ENCODE measurements around the gene UNC5C.

Gene UNC5C

DNA sequence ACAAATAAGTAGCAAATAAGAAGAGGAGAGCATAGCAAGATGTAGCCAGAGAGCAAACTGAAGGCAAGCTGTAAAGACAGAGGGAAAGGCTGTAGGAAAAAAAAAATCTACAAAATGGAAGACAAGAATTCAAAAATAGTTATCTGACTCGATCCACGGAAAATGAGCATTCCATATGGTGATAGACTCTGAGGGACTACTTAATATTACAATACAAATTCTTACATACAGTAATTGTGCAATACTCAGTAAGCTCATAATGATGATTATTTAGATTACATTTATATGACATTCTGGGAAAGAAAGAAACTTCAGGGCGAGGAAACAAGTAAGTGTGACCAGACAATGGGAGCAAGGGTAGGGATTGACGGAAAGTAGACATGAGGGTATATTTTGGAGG lies 102.6 kb downstream of the UNC5C start:
- DNase-seq: no peak

GRCh38 chr4:95445251-95445650 lies 103.5 kb downstream of the UNC5C start:
- DNase-seq: no peak

GRCh38 chr4:95444812-95445211 lies 104.0 kb downstream of the UNC5C start:
- no peak for DNase-seq

DNA sequence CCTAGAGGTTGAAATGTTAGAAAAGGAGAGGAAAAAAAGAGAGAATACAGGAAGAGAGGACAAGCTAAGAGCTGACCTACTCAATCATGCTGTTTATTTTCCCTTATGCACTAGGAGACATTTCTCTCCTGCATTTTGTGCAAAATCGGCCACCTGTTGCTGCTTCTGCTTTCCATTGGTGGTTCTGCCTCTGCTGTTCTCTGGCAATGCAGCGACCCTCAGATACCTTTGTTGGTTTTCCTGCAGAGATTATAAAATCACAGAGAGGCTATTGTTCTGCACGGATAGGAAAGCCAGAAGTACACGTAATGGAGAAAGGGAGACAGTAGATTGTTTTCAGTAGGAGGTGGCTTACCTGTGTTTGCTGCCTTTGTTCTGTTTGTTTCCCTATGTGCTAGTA lies 108.9 kb downstream of the UNC5C start:
- no peak for DNase-seq

DNA sequence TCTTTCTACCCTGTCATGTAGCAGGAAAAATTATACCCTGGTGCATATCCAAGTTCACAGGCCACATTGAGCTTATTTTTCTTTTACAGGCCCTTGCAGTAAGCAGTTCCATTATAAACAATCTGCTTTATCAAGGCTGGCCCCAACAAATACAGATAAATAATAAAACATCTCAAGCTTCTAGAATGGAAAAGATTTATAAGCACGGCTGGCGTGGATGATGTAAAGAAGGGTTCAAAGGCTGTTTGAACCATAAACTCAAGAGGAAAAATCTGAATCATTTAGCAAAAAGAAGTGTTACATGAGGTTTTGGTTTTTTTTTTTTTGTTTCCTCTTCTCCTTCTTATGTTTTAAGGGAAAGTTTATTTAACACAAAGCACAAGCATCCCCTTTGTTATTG lies 109.7 kb downstream of the UNC5C start:
- DNase-seq: no peak

DNA sequence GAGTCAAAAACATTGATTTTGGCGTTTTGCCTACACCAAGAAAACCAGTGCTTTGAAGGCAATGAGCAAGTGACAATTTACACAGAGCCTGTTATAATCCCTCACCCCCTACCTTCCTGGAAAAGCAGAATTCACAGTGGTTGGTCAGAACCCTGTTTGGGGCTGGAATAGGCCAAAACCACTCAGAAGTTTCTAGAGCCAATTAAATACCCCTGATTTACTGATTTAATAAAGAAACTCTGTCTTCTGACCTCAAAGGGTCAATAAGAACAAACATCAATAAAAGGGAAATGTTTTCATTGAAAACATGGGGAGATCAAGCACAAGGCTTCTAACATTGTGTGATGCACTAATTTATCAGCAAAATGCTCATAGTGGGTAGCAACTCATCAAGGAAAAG lies 116.3 kb downstream of the UNC5C start:
- DNase-seq: no peak

DNA sequence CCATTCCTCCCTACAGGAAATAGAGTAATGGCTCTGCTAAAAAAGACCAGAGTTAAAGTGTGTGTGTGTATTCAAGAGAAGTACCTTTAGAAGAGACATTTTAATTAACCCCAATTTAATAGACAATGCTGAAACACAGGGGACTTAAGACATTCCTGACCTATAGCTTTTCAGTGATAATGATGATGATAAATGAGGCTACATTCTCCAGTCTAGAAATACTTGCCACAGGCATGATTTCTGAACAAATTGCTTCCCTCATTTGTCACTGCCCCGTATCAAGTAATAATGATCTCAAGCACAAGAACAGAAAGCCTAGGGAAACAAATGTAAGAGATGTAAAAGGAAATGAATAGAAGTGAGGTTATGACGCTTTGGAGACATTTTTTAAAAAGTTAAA lies 117.1 kb downstream of the UNC5C start:
- DNase-seq: no peak

DNA sequence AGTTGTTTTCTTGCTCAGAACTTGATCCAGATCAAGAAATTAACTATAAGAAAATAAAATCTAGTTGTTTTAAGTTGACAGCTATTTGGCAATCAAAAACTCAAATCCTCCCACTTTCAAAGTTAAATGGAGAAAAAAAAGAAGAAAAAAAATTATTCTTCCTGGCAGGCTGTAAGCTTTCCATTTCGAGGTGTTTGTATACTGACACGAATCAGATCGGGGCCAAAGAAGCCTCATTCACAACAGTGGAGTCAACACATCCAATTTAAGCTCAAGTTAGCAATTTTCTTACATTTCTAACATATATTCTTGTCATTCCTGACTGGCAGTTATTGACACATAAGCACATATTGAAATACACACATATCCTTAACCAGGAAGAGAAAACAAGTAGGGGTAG lies 119.4 kb downstream of the UNC5C start:
- no peak for DNase-seq

- DNase-seq: peak; percentile 27
These were observed 120.3 kb downstream of the UNC5C start for GRCh38 chr4:95428291-95429070.

- no peak for DNase-seq
These were observed 122.3 kb downstream of the UNC5C start for GRCh38 chr4:95426455-95426854.

- no peak for DNase-seq
These were observed 126.3 kb downstream of the UNC5C start for GRCh38 chr4:95422436-95422835.

DNA sequence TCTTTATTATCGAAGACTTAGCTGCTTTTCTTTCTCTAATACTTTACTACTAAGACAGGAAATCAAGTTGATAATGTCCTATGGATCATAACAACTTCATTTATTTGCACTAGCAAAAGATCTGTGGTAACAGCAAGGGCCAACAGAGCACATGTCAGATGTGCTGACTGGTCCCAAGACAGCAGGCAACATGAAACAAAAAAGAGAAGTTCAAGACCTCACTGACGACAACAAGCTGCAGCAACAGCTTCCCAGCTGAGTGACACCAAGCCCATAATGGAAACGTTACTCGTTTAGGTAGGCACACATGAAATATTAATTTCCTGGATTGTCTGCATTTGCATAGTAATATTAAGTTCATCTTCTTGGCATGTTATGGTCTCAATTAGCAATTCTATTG lies 126.9 kb downstream of the UNC5C start:
- DNase-seq: no peak

- DNase-seq: no peak
These were observed 131.2 kb downstream of the UNC5C start for GRCh38 chr4:95417531-95417930.

GRCh38 chr4:95415346-95415771 lies 133.4 kb downstream of the UNC5C start:
- no peak for DNase-seq

DNA sequence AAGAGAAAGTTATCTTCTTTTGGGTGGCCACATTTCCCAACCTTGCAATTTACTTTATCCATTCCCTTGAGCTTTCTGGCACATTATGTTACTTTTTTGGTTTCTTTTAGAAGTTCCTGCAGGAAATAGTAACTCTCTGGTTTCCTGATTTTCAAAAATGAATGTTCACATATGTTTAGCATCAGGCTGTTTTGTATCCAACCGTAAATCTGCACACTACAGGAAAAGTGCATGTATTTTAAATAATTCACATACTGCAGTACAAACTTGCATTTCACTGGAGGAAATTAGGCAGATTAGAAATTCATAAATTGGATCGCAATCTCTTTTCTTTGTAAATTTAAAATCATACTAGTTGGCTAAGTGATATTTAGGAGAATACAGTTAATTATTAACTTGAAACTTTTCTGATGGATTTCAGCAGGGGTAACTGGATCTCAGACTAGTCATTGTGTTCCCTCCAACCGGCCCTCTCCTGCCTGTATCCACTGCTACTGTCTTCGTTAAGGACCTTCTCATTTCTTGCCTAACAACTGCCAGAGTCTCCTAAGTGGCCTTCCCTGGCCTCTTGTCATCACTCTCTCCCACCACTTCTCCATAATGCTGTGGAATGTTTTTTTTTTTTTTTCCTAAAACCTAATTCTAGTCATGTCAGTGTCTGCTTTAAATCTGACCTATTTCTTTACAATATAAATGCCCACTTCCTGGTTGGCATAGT lies 137.2 kb downstream of the UNC5C start:
- no peak for DNase-seq

DNA sequence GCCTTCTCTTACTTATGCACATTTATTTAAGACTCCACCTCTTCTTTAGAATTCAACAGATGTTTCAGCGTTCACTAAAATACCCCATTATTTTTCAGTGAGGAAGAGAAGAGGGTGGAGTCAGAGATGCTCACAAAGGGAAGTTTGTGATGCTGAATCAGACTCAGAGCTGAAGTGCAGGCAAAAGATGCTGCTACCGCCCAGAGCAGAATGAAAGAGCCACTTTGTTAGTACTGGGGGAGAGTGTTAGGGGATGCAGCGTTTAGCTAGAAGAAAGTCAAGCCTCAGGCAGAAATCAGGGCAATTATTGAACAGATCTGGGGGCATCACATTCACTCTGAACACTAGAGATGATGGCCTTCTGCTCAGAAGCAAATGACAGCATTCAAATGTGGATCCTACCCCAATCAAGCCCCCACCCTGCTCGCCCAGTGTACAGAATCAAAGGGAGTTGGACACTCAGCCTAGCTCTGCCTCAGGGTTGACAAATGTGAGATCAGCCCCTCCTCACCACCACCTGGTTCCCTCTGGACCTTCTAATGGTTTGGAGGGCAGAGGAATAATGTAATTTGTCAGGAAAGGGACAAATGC lies 138.3 kb downstream of the UNC5C start:
- no peak for DNase-seq

GRCh38 chr4:95409750-95410149 lies 139.0 kb downstream of the UNC5C start:
- DNase-seq: no peak

DNA sequence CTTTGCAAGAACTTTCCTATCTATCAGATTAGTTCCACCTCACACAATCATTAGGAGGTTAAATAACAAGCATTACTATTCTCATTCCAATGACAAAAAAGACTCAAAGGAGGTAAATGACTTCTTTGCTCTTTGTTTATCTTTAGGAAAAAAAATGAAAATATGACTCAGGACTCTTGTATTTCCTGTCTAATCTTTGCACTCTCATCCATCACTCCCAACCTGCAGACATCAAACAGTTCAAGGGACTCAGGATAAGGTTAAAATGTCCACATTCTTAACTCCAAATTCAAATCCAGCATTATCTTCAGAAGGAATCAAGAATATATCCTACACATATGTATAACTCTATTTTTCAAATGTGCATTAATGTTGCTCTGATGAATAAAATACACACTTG lies 139.6 kb downstream of the UNC5C start:
- no peak for DNase-seq

- DNase-seq: no peak
These were observed 146.5 kb downstream of the UNC5C start for GRCh38 chr4:95402299-95402698.

DNA sequence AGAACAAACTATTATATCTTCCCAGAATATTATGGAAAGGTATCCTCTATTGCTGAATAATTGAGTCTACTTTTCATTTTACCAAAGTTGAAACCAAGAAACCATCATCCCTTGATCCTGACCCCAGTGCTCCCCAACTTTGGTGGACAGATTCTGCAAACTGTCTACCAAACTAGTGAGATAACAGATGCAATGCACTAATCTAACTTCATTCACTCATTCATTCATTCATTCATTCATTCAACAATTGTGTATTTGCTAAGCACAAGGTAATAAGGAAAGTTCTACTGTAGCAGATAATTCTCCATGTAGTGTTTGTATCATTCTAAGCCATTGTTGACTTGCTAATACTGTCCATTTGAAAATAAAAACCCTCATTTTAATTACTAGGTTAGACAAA lies 150.6 kb downstream of the UNC5C start:
- no peak for DNase-seq

DNA sequence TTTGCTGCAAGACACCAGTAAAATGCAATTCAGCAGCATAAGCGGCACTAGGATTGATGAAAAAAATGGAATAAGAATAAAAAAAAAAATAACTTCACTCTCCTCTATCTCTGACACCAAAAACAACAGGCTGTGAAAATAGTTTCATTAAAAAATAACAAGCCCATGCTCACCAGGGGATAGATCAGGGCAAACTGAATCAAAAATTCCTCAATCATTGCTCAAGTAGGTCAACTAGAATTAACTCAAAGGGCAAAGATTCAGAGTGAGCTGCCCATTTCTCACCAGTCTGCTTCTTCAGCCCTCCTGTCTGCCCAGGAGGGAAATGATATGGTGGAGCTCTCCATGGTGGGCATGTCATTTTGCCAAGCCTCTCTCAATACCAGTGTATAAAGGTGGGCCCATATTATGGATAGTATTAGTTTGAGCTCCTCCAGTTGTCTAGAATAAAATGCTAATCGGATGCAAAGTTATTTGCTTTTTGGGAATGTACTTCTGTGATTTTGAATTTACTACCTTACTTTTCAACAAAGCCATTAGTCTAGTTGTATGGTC lies 153.9 kb downstream of the UNC5C start:
- no peak for DNase-seq

- no peak for DNase-seq
These were observed 155.0 kb downstream of the UNC5C start for GRCh38 chr4:95393821-95394220.

DNA sequence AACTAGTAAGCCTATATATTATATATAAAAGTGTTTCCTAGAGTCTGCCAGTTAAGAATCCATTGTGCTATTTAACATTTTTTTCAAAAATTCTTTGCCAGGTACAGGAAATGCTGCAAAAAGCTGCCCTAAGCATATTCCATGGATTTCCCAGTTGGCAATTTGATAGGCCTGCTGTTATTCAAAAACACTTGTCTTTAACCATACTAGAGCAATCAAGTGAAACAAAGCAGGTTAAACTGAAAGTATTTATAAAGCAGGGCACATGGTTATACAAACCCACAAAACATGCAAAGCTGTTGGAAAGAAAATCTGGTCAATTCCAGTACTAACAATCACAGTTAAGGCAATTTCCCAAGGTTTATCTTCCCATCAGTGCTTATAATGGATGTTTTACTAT lies 159.9 kb downstream of the UNC5C start:
- DNase-seq: no peak

- no peak for DNase-seq
These were observed 161.1 kb downstream of the UNC5C start for GRCh38 chr4:95387719-95388118.
